HepG2 (cell line): Measurements from ENCODE around the gene SLC38A3. TPM values are rescaled to one million over a fixed set of nuclear protein-coding genes. Genes with fewer than 3 reads are reported as not detected.

Experiments
- BRD4 ChIP-seq: sonication (generic); formaldehyde crosslinking; IDR thresholded peaks from 2 replicates; pipeline ENCODE4 v1.4.0; 2020; ENCODE audit warnings: missing genetic modification reagents
- CCDC6 ChIP-seq: sonication (generic); formaldehyde crosslinking; IDR thresholded peaks from 2 replicates; pipeline ENCODE4 v1.8.1; 2022; ENCODE audit warnings: mild to moderate bottlenecking, missing genetic modification reagents, moderate library complexity
- E2F5 ChIP-seq: sonication (generic); formaldehyde crosslinking; conservative IDR thresholded peaks from 2 replicates; pipeline ENCODE4 v1.4.0; 2020; ENCODE audit warnings: missing genetic modification reagents
- EHMT2 ChIP-seq: fragments of 200-600 bp; sonication (generic); IDR thresholded peaks from 2 replicates; pipeline ENCODE4 v1.7.0; 2017; ENCODE audit warnings: antibody characterized with exemption, low read depth, low read length, borderline replicate concordance
- HOXA3 ChIP-seq: sonication (generic); formaldehyde crosslinking; IDR thresholded peaks from 2 replicates; pipeline ENCODE4 v1.5.0; 2020; ENCODE audit warnings: missing genetic modification reagents
- HOXA7 ChIP-seq: sonication (generic); formaldehyde crosslinking; IDR thresholded peaks from 2 replicates; pipeline ENCODE4 v1.8.1; 2022; ENCODE audit warnings: mild to moderate bottlenecking, missing genetic modification reagents, moderate library complexity
- KLF15 ChIP-seq: sonication (generic); formaldehyde crosslinking; IDR thresholded peaks from 2 replicates; pipeline ENCODE4 v1.8.1; 2023; ENCODE audit warnings: borderline replicate concordance, mild to moderate bottlenecking, inconsistent platforms, missing genetic modification reagents, mixed read lengths
- KLF6 ChIP-seq: IDR thresholded peaks from 2 replicates; pipeline ENCODE4 v1.8.0; 2016; ENCODE audit warnings: missing biosample characterization, missing genetic modification reagents
- MYNN ChIP-seq: sonication (generic); formaldehyde crosslinking; IDR thresholded peaks from 2 replicates; pipeline ENCODE4 v1.4.0; 2020; ENCODE audit warnings: mild to moderate bottlenecking, low read depth, missing genetic modification reagents
- NCOA2 ChIP-seq: sonication (generic); formaldehyde crosslinking; IDR thresholded peaks from 2 replicates; pipeline ENCODE4 v1.8.0; 2022; ENCODE audit warnings: inconsistent platforms
- NRL ChIP-seq: sonication (generic); formaldehyde crosslinking; IDR thresholded peaks from 2 replicates; pipeline ENCODE4 v1.5.0; 2020; ENCODE audit warnings: missing genetic modification reagents, mild to moderate bottlenecking, moderate library complexity, borderline replicate concordance
- PRMT3 ChIP-seq: sonication (generic); formaldehyde crosslinking; IDR thresholded peaks from 2 replicates; pipeline ENCODE4 v1.8.1; 2022; ENCODE audit warnings: low read depth, mild to moderate bottlenecking, moderate library complexity, missing genetic modification reagents, borderline replicate concordance
- SP4 ChIP-seq: sonication (generic); formaldehyde crosslinking; IDR thresholded peaks from 2 replicates; pipeline ENCODE4 v1.8.1; 2023; ENCODE audit warnings: mild to moderate bottlenecking, missing genetic modification reagents
- YEATS4 ChIP-seq: sonication (generic); formaldehyde crosslinking; IDR thresholded peaks from 2 replicates; pipeline ENCODE4 v1.4.0; 2020; ENCODE audit warnings: missing genetic modification reagents, borderline replicate concordance
- ZFP37 ChIP-seq: sonication (generic); formaldehyde crosslinking; IDR thresholded peaks from 2 replicates; pipeline ENCODE4 v1.4.0; 2020; ENCODE audit warnings: missing genetic modification reagents, borderline replicate concordance
- ZNF207 ChIP-seq: fragments of 450-650 bp; IDR thresholded peaks from 2 replicates; pipeline ENCODE4 v1.6.1; 2016; ENCODE audit warnings: antibody characterized with exemption, borderline replicate concordance
- ZNF33B ChIP-seq: sonication (generic); formaldehyde crosslinking; IDR thresholded peaks from 2 replicates; pipeline ENCODE4 v1.5.1; 2020; ENCODE audit warnings: mild to moderate bottlenecking, missing genetic modification reagents
- ZNF572 ChIP-seq: sonication (generic); formaldehyde crosslinking; IDR thresholded peaks from 2 replicates; pipeline ENCODE4 v1.5.1; 2020; ENCODE audit warnings: mild to moderate bottlenecking, missing genetic modification reagents
- ZNF605 ChIP-seq: sonication (generic); formaldehyde crosslinking; IDR thresholded peaks from 2 replicates; pipeline ENCODE4 v1.8.0; 2022; ENCODE audit warnings: mild to moderate bottlenecking, missing genetic modification reagents
- ZNF703 ChIP-seq: sonication (generic); formaldehyde crosslinking; IDR thresholded peaks from 2 replicates; pipeline ENCODE4 v1.5.1; 2020; ENCODE audit warnings: missing genetic modification reagents, mild to moderate bottlenecking, moderate library complexity, borderline replicate concordance
- ZNF747 ChIP-seq: sonication (generic); formaldehyde crosslinking; IDR thresholded peaks from 2 replicates; pipeline ENCODE4 v1.8.1; 2023; ENCODE audit warnings: missing genetic modification reagents, mild to moderate bottlenecking, borderline replicate concordance
- ZSCAN25 ChIP-seq: sonication (generic); formaldehyde crosslinking; IDR thresholded peaks from 2 replicates; pipeline ENCODE4 v1.8.0; 2022; ENCODE audit warnings: mild to moderate bottlenecking, missing genetic modification reagents
- polyA plus RNA-seq, 8 experiments: library from polyadenylated mRNA; depleted of rRNA in 3 of 8; stranded (reverse) in 7 of 8; unstranded in 1 of 8; fragments of >200 nt; fragmentation: Illumina TruSeq in 4 of 8; extraction: Trizol in 4 of 8; gene quantifications; 2 replicates each; pipeline versions ENCODE4 v1.2.1 to v1.2.3, GENCODE V29; 2011 to 2016; ENCODE audit warnings: low read depth in 4 of 8, missing spikeins in 1 of 8, mixed read lengths in 1 of 8; ENCODE audit not compliant: insufficient read depth in 1 of 8
- total RNA-seq, 5 experiments: library from RNA; depleted of rRNA; stranded (reverse); fragments of >200 nt; fragmentation: Illumina TruSeq; extraction: Trizol; gene quantifications; 2 replicates each; pipeline ENCODE4 v1.2.3, GENCODE V29; 2016; ENCODE audit warnings: low read depth in 1 of 5
- TF ChIP-seq, protein P1 (sequence below): sonication (generic); formaldehyde crosslinking; conservative IDR thresholded peaks from 2 replicates; pipeline ENCODE4 v1.8.0; 2022; ENCODE audit warnings: low read depth, missing genetic modification reagents
- TF ChIP-seq, protein P2 (sequence below): sonication (generic); formaldehyde crosslinking; IDR thresholded peaks from 2 replicates; pipeline ENCODE4 v1.4.0; 2020; ENCODE audit warnings: missing genetic modification reagents, borderline replicate concordance
- TF ChIP-seq, protein P3 (sequence below): sonication (generic); formaldehyde crosslinking; IDR thresholded peaks from 2 replicates; pipeline ENCODE4 v1.9.0; 2021; ENCODE audit warnings: missing genetic modification reagents, mild to moderate bottlenecking, borderline replicate concordance
- TF ChIP-seq, protein P4 (sequence below): sonication (generic); formaldehyde crosslinking; IDR thresholded peaks from 2 replicates; pipeline ENCODE4 v1.4.0; 2020; ENCODE audit warnings: missing genetic modification reagents; ENCODE audit errors: not compliant biosample characterization

The SLC38A3 gene
- total and polyA plus RNA-seq, 2 of the 13 experiments (the other 11 are each of a cell fraction or from before 2014, with no cell fraction given) = 29.8 to 164 TPM

DNA sequence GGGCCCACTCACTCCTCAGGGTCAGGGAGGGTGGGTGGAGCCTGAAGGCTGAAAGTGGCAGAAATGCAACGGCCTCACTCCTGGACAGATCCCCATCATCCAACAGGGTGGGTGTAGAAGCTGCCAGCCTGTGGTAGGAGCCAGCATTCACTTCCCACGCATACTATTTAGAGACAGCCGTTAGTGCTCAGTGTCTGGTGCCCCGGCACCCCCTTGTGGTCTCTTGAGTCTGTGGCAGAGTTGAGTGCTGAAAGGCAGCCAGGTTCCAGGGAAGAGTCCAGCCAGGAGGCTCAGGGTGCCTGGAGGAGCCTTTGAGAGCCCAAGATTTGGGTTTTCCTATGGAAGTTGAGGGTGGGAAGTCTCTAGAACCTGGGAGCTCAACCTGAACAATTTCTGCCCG is 15.8 kb upstream of the SLC38A3 start (continued):
- TF ChIP-seq, protein P1, sequence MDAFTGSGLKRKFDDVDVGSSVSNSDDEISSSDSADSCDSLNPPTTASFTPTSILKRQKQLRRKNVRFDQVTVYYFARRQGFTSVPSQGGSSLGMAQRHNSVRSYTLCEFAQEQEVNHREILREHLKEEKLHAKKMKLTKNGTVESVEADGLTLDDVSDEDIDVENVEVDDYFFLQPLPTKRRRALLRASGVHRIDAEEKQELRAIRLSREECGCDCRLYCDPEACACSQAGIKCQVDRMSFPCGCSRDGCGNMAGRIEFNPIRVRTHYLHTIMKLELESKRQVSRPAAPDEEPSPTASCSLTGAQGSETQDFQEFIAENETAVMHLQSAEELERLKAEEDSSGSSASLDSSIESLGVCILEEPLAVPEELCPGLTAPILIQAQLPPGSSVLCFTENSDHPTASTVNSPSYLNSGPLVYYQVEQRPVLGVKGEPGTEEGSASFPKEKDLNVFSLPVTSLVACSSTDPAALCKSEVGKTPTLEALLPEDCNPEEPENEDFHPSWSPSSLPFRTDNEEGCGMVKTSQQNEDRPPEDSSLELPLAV (CRISPR knock-in tag) = no peak
- TF ChIP-seq ZNF207 (no peak), EHMT2 (no peak), PRMT3 (CRISPR knock-in tag) (no peak), ZNF703 (CRISPR knock-in tag) (no peak), SP4 (CRISPR knock-in tag) (no peak), ZNF747 (no peak), ZNF33B (no peak), ZFP37 (no peak), BRD4 (no peak), KLF6 (CRISPR knock-in tag) (0 out of 2 replicates have a peak, but pooled peaks have one; percentile 33), ZNF572 (CRISPR knock-in tag) (no peak), MYNN (CRISPR knock-in tag) (0 out of 2 replicates have a peak, but pooled peaks have one; percentile 47), E2F5 (CRISPR knock-in tag) (no peak), CCDC6 (CRISPR knock-in tag) (0 out of 2 replicates have a peak, but pooled peaks have one; percentile 58), NCOA2 (CRISPR knock-in tag) (peak; percentile 41; the same call in 1 of the 2 replicates), ZSCAN25 (CRISPR knock-in tag) (no peak), YEATS4 (no peak), HOXA3 (peak; percentile 30; the same call in 1 of the 2 replicates), NRL (CRISPR knock-in tag) (peak; percentile 21; the same call in 1 of the 2 replicates), ZNF605 (CRISPR knock-in tag) (no peak), HOXA7 (CRISPR knock-in tag) (no peak), KLF15 (no peak)
- TF ChIP-seq, protein P2, sequence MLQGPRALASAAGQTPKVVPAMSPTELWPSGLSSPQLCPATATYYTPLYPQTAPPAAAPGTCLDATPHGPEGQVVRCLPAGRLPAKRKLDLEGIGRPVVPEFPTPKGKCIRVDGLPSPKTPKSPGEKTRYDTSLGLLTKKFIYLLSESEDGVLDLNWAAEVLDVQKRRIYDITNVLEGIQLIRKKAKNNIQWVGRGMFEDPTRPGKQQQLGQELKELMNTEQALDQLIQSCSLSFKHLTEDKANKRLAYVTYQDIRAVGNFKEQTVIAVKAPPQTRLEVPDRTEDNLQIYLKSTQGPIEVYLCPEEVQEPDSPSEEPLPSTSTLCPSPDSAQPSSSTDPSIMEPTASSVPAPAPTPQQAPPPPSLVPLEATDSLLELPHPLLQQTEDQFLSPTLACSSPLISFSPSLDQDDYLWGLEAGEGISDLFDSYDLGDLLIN (CRISPR knock-in tag) = no peak
- TF ChIP-seq, protein P3, sequence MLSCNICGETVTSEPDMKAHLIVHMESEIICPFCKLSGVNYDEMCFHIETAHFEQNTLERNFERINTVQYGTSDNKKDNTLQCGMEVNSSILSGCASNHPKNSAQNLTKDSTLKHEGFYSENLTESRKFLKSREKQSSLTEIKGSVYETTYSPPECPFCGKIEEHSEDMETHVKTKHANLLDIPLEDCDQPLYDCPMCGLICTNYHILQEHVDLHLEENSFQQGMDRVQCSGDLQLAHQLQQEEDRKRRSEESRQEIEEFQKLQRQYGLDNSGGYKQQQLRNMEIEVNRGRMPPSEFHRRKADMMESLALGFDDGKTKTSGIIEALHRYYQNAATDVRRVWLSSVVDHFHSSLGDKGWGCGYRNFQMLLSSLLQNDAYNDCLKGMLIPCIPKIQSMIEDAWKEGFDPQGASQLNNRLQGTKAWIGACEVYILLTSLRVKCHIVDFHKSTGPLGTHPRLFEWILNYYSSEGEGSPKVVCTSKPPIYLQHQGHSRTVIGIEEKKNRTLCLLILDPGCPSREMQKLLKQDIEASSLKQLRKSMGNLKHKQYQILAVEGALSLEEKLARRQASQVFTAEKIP (CRISPR knock-in tag) = no peak
- TF ChIP-seq, protein P4, sequence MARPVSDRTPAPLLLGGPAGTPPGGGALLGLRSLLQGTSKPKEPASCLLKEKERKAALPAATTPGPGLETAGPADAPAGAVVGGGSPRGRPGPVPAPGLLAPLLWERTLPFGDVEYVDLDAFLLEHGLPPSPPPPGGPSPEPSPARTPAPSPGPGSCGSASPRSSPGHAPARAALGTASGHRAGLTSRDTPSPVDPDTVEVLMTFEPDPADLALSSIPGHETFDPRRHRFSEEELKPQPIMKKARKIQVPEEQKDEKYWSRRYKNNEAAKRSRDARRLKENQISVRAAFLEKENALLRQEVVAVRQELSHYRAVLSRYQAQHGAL = no peak
